NCI-H146 treated with DMSO at 0.1 percent for 48 hours (cell line): ENCODE measurements around the gene ZNF782.
A peak's percentile ranks its signal among the peaks of the same experiment; 100 is the strongest.
"Not testable (repeated sequence)": the region's sequence is repeated elsewhere in the genome, so short reads cannot be mapped to it uniquely, and the experiment has no call there.

Source experiments
- DNase-seq: peaks from one replicate; lab custom pipeline; 2025; ENCODE audit not compliant: unreplicated experiment; lab: John Stamatoyannopoulos, UW

Gene ZNF782

GRCh38 chr9:96853781-96854650 lies at the start of gene ZNF782:
Gene ZNF782, minus strand, starts transcription at chr9:96854514. Its CDS starts 2,553 bp downstream, at chr9:96851961.
- DNase-seq = peak; percentile 85

- DNase-seq = not testable (repeated sequence)
Observed at GRCh38 chr9:96900010-96900409, 45.7 kb upstream of the ZNF782 start.

GRCh38 chr9:96892131-96892530 lies 37.8 kb upstream of the ZNF782 start:
- no peak for DNase-seq

DNA sequence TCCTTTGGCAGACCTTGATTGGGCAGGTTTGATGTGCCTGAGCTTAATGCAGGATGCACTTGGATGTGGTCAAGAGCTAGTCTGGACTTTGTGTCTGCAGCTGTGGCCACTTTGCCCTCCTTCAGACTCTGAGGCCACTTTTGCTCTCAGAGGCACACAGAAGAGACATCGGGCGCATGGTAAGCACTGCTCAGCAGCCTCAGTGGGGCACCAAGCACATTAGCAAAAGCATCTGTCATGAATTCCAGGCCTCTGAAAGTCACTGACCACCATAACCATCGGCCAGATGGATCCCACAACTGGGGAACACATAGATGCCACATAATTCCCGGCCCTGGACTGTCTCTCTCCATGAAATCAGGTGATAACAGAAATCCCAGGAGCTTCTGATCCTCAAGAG lies 34.3 kb upstream of the ZNF782 start:
- DNase-seq = no peak

GRCh38 chr9:96885424-96885823 lies 31.1 kb upstream of the ZNF782 start:
- no peak for DNase-seq

DNA sequence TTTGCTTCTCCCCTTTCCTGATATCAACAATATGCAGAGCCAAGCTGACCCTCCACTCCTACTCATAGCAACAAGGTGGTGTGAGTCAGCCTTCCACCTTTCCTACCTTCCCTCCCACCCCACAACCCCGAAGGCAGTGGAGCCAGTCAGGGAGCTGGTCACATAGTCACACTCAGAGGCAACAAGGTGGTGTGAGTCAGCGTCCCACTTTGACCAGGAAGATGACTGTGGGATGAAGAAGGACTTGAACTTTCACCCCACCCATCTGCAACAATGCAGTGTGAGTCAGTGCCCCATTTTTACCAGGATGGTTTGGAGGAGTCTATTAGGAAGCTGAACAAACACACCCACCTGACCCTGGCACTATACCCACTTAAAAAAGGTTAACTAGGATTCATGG lies 30.1 kb upstream of the ZNF782 start:
- DNase-seq = no peak

DNA sequence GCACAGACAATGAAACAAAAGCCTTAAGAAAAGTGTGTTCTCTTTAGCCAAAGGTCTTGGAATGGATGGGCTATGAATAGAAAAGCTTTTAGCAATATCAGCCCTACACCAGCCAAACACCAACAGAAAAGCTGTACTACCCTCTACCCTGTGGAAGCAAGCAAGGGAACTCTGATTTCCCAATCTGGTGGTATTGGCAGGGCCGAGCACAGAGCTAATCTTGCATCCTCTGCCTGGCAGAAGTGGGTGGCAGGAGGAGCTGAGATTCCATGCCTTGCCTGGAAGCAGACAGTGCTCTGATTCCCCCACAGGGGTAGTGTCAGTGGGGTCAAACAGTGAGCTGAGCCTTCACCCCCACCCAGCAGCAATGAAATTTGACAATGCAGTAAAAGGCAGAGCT lies 29.6 kb upstream of the ZNF782 start:
- DNase-seq = no peak

DNA sequence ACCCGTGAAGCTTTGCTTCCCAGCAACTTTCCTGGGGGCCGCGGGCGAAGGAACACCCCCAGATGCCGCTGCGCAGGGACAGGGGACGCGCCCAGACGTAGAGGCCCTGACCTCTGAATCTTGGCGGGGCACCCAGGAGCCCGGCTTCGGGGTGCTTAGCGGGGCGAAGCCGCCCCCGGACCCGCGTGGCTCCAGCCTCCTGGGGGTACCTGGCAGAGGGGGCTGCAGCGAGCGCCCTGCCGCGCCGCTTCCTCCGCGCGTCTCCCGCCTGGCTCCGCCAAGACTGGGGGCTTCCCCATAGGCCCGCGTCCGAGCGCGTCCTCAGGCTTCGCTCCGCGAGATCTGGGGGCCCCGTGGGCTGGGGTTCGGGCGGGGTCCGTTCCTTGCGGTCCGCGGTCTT lies 23.0 kb upstream of the ZNF782 start:
- no peak for DNase-seq

- DNase-seq = peak; percentile 88
Observed at GRCh38 chr9:96875461-96876142, 21.3 kb upstream of the ZNF782 start.

- DNase-seq = no peak
Observed at GRCh38 chr9:96874947-96875460, 20.7 kb upstream of the ZNF782 start.

DNA sequence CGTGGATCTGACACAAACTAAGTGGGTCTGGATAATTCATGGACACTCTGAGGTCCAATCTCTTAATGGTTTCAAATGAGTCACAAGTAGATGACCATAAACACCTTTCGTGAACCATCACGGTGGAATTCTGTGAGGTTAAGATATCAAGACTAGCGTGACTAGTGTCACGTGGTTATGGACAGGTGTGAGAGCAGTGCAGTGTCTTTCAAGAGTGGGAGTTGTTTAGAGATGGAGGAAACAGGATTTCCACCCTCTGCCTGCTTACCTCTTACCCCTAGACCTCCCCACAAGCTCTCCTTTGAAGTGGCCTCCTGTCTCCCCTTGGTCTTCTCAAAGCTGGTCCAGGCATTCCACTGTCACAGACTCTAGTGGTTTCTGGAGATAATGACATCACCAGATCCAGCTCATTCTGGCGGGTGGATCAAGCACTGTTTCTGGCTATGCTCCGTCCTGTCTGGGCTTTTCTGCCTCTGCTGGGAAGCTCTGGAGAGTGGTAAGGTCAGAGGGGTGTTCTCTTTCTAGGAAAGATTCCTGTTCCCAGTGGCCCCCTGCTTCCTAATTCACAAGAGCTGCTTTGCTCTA lies 20.0 kb upstream of the ZNF782 start:
- no peak for DNase-seq

GRCh38 chr9:96871176-96871575 lies 16.9 kb upstream of the ZNF782 start:
- DNase-seq = no peak

DNA sequence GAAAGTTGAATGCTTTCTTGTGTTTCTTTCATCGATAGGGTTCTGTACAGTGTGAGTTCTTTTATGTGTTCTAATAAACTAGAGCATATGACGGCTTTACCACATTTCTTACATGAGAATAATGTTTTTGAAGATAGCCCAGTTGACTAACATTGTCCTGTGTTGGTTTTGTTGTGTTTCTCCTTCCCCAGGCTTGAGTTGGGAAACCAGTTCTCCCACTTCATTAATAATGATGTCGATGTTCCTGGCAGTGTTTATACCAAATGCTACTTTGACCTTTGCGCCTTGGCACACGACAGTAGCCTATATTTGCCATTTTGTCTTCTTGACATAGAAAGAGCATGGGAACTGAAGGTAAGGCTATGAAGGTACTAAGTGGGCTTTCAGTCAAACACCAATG lies 14.4 kb upstream of the ZNF782 start:
- no peak for DNase-seq

GRCh38 chr9:96867079-96867804 lies 12.9 kb upstream of the ZNF782 start:
- DNase-seq = no peak

DNA sequence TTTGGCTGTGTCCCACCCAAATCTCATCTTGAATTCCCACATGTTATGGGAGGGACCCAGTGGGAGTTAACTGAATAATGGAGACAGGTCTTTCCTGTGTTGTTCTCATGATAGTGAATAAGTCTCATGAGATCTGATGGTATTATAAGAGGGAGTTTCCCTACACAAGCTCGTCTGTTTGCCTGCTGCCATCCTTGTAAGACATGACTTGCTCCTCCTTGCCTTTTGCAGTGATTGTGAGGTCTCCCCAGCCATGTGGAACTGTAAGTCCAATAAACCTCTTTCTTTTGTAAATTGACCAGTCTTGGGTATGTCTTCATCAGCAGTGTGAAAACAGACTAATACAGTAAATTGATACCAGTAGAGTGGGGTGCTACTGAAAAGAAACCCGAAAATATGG lies 10.9 kb upstream of the ZNF782 start:
- DNase-seq = not testable (repeated sequence)

- no peak for DNase-seq
Observed at GRCh38 chr9:96859461-96860198, 5.3 kb upstream of the ZNF782 start.

GRCh38 chr9:96858670-96859069 lies 4.4 kb upstream of the ZNF782 start:
- DNase-seq = no peak

GRCh38 chr9:96858018-96858573 lies 3.8 kb upstream of the ZNF782 start:
- no peak for DNase-seq

GRCh38 chr9:96856363-96857286 lies 2.3 kb upstream of the ZNF782 start:
- DNase-seq = peak; percentile 9
